Right lobe of liver (tissue), 4 donors: ENCODE results near the gene PITPNM2.

ENCODE experiments used
- CTCF ChIP-seq, 4 donors: fragments of 200-600 bp in 3 of 4; fragments of 450-650 bp in 1 of 4; IDR thresholded peaks; one replicate each; pipeline versions ENCODE4 v1.5.1 to v1.8.0; 2016 to 2022; ENCODE audit warnings: antibody characterized with exemption in 4 of 4, mild to moderate bottlenecking in 2 of 4
- POLR2A ChIP-seq: fragments of 450-650 bp; IDR thresholded peaks from one replicate; pipeline ENCODE4 v1.6.1; 2017; ENCODE audit warnings: antibody characterized with exemption, mild to moderate bottlenecking
- donor health status: DM: no; HTN: no; CAD: no.
- donor health status: DM: no; HTN: no; CAD: no.
- donor health status: DM: no; HTN: yes; CAD: no.

- TF ChIP-seq CTCF (IDR thresholded peaks at IDR 0.05) (no peak), POLR2A (no peak)
Measured at GRCh38 chr12:123127182-123127495, 23.8 kb downstream of the PITPNM2 start.
